ENCODE data around the gene OR51D1.

Gene OR51D1

DNA sequence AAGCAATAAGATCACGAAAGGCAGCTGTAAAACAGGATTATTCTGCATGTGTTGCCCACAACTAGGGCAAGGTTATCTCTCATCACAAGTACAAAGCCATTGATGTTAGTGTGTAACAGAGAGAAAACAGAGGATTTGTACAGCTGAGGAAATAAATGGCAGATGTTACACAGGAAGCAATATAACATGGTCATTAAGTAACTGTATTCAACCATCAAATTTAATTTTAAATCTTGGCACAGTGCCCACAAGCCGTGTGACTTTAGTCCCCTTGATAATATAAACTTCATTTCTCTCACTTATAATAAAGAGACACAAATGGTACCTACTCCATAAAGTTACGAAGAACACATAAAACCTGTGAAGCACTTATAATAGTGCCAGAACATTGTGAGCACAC is 43.1 kb downstream of the OR51D1 start:
- TF ChIP-seq SIN3A (IDR thresholded peaks at IDR 0.05; ENCODE audit: borderline replicate concordance, insufficient read depth, low read length) (no peak), FOXP2 (optimal IDR thresholded peaks at IDR 0.05; ENCODE audit: borderline replicate concordance, extremely low read depth, extremely low read length, insufficient read depth) (no peak), TAF1 (IDR thresholded peaks at IDR 0.05; ENCODE audit: borderline replicate concordance, insufficient read depth, low read length) (no peak), POLR2AphosphoS5 (IDR thresholded peaks at IDR 0.05; ENCODE audit: low read depth, low read length) (no peak)
- TF ChIP-seq, protein P1, sequence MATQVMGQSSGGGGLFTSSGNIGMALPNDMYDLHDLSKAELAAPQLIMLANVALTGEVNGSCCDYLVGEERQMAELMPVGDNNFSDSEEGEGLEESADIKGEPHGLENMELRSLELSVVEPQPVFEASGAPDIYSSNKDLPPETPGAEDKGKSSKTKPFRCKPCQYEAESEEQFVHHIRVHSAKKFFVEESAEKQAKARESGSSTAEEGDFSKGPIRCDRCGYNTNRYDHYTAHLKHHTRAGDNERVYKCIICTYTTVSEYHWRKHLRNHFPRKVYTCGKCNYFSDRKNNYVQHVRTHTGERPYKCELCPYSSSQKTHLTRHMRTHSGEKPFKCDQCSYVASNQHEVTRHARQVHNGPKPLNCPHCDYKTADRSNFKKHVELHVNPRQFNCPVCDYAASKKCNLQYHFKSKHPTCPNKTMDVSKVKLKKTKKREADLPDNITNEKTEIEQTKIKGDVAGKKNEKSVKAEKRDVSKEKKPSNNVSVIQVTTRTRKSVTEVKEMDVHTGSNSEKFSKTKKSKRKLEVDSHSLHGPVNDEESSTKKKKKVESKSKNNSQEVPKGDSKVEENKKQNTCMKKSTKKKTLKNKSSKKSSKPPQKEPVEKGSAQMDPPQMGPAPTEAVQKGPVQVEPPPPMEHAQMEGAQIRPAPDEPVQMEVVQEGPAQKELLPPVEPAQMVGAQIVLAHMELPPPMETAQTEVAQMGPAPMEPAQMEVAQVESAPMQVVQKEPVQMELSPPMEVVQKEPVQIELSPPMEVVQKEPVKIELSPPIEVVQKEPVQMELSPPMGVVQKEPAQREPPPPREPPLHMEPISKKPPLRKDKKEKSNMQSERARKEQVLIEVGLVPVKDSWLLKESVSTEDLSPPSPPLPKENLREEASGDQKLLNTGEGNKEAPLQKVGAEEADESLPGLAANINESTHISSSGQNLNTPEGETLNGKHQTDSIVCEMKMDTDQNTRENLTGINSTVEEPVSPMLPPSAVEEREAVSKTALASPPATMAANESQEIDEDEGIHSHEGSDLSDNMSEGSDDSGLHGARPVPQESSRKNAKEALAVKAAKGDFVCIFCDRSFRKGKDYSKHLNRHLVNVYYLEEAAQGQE (IDR thresholded peaks at IDR 0.05; ENCODE audit: insufficient read depth in 1 of 2, low read depth in 2 of 2, low read length in 2 of 2), result no peak

DNA sequence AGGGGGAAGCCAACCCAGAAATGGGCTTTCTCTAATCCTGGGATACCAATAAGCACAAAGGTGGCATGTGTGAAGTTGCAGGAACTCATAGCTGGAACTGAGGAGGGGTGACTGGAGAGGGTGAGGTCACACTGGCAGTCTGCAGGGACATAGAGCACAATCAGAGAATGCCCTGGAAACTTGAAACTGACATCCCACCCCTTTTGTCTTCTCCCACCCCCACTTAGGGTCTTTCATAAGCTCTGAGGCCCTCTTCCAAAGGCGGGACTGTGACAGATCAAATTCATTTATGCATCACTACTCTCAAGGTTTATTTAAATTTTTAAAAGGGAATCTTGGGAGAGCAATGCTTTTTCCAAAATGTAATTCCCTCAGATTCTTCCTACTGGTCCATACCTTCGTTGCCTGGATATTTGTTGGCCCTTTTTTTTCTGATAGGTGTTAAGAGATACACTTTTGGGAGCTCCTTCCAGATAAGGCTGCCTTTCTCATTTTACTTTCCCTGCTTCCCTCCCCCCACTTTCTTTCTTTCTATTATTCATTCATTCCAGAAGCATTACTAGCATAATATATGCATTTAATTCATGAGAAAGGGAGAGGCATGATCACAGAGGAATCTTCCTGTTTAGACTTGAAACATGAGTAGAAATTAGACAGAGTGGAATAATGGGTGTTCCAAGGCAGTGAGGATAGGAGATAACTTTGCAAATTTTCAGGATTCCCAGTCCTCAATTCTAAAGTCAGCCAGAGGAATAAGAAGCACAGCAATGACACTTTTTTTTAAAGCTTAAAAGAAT is 45.5 kb downstream of the OR51D1 start:
- TF ChIP-seq POLR2AphosphoS5 (IDR thresholded peaks at IDR 0.05; ENCODE audit: low read depth, low read length), result no peak
- TF ChIP-seq, protein P1 (IDR thresholded peaks at IDR 0.05; ENCODE audit: insufficient read depth in 1 of 2, low read depth in 2 of 2, low read length in 2 of 2), result no peak
- no peak for TF ChIP-seq FOXP2 (optimal IDR thresholded peaks at IDR 0.05; ENCODE audit: borderline replicate concordance, extremely low read depth, extremely low read length, insufficient read depth)
- no peak for TF ChIP-seq TAF1 (IDR thresholded peaks at IDR 0.05; ENCODE audit: borderline replicate concordance, insufficient read depth, low read length)
- TF ChIP-seq SIN3A (IDR thresholded peaks at IDR 0.05; ENCODE audit: borderline replicate concordance, insufficient read depth, low read length), result no peak

DNA sequence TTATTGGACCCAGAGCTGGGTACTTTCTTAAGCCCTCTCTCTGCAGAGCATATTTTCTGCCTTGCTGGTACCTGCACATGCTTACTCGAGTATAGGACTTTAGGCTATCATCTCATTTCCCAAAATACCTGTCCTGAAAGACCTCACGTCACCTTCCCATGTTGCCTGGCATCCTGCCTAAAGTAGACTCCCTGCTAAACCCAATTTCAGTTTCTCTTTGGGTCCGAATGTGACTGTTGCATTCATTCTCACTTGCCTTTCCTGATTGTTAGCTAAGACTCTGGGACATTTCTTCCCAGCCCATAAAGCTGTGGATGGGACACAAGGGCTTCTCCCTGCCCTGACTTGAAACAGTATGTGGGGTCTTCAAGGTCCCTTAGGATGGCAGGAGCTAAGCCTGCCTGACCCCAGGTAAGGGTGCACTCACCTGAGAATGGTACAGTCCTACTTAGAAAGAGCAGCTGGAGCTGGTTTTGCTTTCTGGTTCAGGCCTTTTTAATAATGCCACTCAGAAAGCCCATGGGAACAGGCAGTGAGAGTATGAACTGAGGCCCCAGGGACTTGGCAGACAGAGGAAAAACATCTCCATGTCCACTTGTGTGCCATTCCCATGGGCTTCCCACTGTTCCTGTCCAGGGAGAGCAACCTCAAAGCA is 47.5 kb downstream of the OR51D1 start:
- TF ChIP-seq SIN3A (IDR thresholded peaks at IDR 0.05; ENCODE audit: borderline replicate concordance, insufficient read depth, low read length) (no peak), FOXP2 (optimal IDR thresholded peaks at IDR 0.05; ENCODE audit: borderline replicate concordance, extremely low read depth, extremely low read length, insufficient read depth) (no peak), POLR2AphosphoS5 (IDR thresholded peaks at IDR 0.05; ENCODE audit: low read depth, low read length) (no peak), TAF1 (IDR thresholded peaks at IDR 0.05; ENCODE audit: borderline replicate concordance, insufficient read depth, low read length) (no peak)
- TF ChIP-seq, protein P1 (IDR thresholded peaks at IDR 0.05; ENCODE audit: insufficient read depth in 1 of 2, low read depth in 2 of 2, low read length in 2 of 2), result no peak

All from PFSK-1 (cell line).